Cerebellar nuclear complex (tissue), 1 donor: ENCODE data around the gene DOCK6.
"Not testable (repeated sequence)": the region's sequence is repeated elsewhere in the genome, so short reads cannot be mapped to it uniquely, and the experiment has no call there.

Source experiments
- DNase-seq, 2 experiments: peaks; one replicate each; lab custom pipeline; 2025; lab: John Stamatoyannopoulos, UW

The DOCK6 gene

DNA sequence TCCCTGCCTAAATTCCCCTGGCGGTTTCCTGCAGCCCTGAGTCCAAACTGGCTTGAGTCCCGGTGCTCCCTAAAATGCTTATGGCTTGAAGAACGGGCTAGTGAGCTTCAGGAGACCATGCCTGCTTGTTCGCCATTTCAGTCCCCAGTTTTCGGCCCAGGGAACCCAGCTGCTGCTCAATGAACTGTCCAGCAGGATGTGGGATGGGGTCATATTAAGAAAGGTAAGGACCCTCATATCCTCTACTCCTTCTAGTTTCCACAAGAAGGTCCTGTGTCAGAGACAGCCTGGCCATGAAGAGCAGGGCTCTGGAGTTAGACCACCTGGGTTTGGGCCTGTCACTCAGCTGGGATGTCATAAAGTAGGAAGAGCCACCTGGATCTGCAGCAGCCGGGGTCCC lies 89.7 kb downstream of the DOCK6 start:
- DNase-seq: no peak

DNA sequence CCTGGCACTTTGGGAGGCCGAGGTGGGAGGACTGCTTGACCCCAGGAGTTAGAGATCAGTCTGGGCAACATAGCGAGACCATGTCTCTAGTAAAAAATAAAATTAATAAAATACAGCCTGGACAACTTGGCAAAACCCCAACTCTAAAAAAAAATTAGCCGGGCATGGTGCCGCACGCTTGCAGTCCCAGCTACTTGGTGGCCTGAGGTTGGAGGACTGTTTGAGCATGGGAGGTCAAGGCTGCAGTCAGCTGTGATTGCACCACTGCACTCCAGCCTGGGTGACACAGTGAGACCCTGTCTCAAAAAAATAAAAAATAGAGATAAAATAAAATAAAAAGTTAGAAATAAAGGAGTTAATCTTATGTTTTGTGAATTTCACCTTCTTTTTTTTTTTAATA lies 91.2 kb downstream of the DOCK6 start:
- no peak for DNase-seq

DNA sequence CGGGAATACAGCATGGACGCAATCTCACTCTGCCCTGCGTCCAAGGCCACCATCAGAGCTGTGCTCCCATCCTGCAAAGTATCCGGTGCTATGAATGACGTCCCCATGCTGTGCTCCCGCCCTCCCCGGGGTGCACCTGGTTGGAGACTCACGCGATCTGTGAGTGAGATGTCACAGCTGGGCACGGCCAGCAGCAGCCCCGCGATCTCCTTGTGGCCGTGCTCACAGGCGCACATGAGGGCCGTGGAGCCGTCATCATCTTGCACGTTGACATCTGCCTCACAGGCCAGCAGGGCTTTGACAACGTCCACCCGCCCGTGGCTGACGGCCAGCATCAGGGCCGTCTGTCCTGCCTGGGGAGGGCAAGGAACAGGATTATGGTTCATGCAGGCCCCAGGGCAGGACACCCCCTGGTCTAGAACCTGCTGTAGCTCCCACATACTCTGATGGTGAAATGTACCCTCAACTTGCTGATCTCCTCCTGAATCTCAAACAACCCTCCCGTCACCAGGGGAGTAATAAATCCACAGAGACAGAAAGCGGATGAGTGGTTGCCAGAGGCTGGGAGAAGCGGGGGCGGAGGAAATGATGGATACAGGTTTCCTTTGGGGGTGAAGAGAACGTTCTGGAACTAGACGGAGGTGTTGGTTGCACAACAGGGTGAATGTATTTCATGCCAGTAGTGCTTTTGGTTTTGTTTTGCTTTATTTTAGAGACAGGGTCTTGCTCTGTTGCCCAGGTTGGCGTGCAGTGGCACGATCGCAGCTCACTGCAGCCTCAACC lies 92.2 kb downstream of the DOCK6 start:
- DNase-seq: no peak

DNA sequence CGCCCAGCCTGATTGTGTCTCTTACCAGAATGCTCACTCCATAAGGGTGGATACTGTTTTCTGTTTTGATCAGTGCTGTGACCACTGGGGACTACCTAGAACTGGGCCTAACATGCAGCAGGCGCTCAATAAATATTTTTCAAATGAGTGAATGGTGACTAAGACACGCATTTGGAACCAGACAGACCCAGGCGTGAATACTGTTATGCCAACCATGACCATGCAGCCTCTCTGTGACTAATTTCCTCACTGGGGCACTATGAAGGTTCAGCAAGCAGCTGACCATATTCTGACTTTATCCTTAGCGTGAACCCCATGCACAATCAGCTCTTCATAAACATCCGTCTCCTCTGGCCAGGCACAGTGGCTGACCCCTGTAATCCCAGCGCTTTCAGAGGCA lies 93.8 kb downstream of the DOCK6 start:
- DNase-seq: no peak

DNA sequence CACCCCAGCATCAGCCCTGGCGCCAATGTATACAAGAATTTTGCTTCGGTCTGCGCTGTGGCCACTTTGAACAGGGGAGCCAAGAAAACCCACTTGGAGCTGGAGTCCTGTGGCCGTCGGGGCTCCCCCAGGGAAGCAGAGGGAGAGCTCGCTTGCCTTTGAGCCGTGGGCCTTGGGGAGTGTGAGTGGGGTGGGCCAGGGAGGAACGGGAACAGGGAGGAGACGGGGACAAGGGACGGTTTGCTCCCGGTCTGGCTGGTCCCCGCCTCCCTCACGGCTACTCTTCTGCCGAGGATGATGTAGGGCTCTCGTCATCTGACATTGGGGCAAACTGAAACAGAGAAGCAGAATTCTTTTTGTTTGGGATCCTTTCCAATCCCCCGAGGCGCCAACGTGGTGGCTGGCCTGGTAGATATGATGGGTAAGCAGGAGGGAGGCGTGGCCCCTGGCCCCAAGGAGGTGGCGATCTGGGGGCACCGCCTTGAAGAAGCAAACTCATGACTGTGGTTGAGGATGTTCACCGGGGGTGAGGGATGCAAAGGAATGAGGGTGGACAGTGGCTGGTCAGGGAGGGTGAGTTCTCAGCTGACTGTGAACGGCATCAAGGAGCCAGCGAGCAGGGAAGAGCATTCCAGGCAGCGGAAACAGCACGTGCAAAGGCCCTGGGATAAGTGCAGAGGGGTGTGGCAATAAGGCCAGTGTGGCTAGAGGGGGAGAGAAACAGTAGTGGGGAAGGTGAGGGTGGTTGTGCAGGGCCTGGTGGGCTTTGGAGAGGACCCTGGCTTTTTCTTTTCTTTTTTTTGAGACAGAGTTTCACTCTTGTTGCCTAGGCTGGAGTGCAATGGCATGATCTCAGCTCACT lies 95.8 kb downstream of the DOCK6 start:
- no peak for DNase-seq

DNA sequence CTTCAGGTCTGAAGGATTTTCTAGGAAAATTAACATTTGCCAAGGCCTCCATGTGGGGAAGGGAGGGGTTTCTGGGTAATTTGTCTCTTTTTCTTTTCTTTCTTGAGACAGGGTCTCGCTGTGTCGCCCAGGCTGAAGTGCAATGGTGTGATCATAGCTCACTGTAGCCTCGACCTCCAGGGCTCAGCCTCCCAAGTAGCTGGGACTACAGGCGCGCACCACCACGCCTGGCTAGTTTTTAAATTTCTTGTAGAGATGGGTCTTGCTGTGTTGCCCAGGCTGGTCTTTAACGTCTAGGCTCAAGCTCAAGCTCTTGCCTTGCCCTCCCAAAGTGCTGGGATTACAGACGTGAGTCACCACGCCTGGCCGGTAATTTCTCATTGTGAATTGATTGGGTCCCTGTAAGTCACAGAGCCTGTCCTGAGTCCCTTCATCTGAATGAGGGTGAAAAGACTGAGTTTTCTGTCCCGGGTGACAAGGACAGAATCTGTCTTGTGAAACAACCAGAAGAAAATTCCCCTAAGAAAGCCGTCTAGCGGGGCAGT lies 96.8 kb downstream of the DOCK6 start:
- no peak for DNase-seq

DNA sequence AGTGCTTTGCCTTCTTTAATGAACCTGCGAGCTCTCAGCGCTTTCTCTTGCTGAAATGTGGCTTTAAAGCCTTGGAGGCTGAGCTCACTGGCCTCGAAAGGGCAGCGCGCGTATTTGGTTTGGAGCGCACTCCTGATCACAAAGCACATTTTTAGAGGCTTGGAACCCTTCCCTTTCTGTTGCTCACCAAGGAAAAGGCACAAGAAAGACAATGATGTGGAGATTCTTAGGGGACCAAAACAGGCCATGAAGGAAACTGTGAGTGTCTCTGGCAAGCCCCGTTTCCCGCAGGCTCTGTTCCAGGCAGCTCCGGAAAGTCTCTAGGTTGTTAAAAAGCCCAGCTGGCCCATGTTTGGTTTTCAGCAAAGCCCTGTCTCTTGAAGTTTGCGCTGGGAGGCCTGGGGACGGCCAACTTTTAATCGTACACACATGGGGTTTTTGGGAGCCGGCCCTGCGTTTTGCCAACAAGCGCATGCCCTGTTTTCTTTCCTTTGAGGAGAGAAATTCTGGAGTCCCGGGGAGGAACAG lies 97.4 kb downstream of the DOCK6 start:
- DNase-seq: peak; percentile 17 to 53

DNA sequence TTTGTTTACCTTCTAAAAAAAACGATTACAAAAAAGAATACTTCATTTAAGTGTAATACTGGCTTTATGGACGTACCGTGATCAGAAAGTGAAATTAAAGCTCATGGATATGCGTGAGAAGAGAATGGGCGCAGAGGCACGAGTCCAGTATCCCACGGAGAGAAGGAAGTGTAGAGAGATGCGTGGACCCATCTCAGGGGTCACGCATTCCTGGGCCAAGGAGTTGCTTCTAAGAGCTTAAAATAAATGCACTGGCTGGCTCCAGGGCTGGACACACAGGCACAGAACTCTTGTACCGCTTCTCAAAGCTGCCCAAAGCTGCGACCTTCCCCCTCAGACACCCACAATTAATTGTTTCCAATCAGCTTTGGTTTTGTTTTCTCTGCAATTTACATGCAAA lies 98.0 kb downstream of the DOCK6 start:
- no peak for DNase-seq

DNA sequence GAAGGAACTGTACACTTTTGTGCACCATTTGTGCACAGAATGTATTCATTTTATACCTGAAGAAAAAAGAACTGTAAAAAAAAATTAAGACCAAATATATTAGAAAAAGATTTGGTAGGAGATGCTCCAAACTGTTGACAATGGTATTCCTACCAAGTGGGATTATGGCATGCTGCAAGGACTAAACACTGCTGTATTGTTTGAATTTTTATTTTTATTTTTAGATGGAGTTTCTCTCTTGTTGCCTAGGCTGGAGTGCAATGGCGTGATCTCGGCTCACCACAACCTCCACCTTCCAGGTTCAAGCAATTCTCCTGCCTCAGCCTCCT lies 101.9 kb downstream of the DOCK6 start:
- DNase-seq: not testable (repeated sequence)

DNA sequence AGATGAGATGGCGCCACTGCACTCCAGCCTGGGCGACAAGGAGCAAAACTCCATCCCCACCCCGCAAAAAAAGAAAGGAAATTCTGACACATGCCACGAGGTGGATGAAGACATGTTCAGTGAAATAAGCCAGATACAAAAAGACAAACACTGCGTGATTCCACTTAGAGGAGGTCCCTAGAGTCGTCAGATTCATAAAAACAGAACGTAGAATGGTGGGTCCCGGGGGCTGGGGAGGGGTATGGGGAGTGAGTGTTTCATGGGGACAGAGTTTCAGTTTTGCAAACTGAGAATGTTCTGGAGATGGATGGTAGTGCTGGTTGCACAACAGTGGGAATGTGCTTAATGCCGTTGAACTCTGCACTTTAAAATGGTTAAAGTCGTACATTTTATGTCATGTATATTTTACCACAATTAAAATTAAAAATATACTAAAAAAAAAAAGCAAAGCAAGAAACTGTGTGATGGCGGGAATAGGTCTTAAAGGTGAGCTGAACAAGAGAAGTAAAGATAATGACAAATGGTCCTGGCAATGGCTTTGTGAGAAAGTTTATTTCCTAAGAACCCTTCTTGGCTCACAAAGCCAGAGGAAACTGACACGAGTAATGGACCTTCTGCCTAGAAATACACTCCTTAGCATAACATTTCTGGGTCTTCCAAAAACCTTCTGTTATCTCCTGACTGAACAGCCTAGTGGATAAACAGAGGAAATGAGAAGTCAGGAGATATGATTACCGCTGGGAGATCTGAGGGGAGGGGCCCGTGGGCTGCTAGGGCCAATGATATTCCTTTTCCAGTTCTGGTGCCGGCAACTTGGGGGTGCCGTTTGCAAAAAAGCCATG lies 102.5 kb downstream of the DOCK6 start:
- no peak for DNase-seq

DNA sequence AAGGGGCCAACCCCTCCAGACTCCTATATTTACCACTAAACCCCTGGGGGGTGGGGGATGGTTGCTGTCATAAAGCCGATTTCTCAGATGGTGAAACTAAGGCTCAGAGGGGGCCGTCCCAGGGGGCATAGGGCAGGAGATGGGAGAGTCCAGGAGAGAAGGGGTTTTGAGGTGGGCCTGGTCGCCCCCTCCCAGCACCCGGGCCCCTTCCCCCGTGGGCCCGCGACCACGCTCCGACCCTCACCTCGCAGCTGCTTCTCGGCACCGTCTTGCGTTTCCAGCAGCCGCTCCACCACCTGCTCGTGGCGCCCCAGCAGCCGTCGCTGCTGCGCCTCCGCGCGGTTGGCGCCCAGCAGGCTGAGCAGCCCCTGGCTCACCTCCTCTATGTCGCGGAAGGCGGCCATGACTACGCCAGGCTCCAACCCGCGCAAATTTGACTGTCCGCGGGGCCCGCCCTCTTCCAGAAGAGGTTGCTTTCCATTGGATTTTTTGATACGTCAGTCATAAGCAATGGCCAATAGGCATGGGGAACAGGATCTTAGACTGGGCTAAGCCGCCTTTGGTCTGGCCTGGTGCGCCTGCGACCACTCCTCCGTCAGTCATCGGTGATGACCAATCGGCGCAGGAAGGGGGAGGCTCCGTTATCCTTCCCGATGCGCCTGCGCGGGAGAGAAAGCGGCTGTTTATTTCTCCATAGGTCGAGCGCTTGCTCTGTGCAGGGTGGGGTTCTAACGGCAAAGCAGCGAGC lies 106.8 kb downstream of the DOCK6 start, which contains the start of gene SPC24:
TSS of gene SPC24 (minus strand) at position 410 of the 748 bp plus-strand sequence. CDS start at position 404, 6 bp downstream.
- DNase-seq: peak; percentile 96 to 98

DNA sequence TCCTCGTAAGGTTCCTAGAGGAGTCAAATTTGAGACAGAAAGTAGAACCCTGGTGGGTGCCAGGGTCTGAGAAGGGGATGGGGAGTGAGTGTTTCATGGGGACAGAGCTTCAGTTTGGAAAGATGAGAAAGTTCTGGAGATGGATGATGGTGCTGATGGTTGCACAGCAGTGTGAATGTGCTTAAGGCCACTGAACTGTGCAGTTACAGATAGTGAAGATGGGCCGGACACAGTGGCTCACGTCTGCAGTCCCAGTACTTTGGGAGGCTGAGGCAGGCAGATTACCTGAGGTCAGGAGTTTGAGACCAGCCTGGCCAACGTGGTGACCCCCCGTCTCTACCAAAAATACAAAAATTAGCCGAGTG lies 107.7 kb downstream of the DOCK6 start:
- no peak for DNase-seq

DNA sequence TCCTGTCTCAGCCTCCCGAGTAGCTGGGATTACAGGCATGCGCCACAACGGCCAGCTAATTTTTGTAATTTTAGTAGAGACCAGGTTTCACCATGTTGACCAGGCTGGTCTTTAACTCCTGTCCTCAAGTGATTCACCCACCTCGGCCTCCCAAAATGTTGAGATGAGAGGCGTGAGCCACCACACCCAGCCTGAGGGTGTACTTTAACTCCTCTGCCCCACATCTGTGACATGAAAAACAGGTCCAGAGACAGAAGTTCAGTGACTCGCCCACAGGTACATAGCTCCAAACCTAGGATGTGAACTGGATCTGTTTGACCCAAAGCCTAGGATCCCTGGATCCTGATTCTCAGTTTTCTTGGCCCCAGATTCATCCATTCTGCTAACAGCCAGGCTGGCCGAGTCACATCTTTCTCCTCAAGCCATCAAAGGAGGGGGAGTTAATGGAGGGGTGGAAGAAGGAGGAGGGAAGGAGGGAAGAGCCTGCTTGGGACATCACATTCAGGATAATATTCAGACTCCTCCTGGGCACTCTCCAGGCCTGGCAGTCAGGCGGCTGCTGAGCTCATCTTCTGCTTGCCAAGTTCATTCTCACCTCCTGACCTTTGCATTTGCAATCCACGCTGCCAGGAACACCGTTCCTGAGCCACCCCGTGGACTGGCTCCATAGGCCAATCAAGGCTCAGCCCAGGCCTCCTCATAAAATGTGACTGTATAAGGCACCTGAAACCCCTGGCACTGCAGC lies 109.8 kb downstream of the DOCK6 start:
- no peak for DNase-seq

DNA sequence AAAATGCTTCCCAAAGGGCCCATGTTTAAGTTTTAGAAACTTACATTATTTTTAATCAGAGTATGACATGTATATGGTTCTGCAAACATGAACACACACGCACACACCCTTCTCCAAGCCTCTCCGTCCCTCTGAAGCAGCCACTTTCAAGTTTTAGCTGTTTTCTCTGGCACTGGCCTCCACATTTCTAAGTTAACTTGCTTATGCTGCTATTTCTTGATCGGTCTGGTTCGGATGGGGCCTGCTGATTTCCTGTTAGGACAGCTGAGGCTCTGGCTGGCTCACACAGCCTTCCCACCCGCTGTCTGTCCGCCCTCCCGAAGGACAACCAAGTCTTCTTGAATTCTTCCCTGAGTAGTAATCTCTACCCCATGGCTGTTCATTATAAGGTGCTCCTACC lies 111.1 kb downstream of the DOCK6 start:
- DNase-seq: no peak
